Adrenal gland (tissue), 5 donors: Measurements from ENCODE around the gene INCENP.

Experiments
- POLR2A ChIP-seq, 2 donors: fragments of 450-650 bp; IDR thresholded peaks; one replicate each; pipeline ENCODE4 v1.6.1; 2017; ENCODE audit warnings: antibody characterized with exemption in 2 of 2, mild to moderate bottlenecking in 2 of 2, moderate library complexity in 1 of 2
- TF ChIP-seq, protein P1 (sequence below), 6 experiments: fragments of 450-650 bp in 4 of 6; fragments of 200-600 bp in 2 of 6; sonication (generic) in 1 of 6; IDR thresholded peaks; 1 replicate in 5 of 6; 2 replicates in 1 of 6; pipeline versions ENCODE4 v1.5.1 to v1.8.0; 2016 to 2021; ENCODE audit warnings: antibody characterized with exemption in 6 of 6, mild to moderate bottlenecking in 2 of 6, moderate library complexity in 1 of 6
- donor health status: DM: no; HTN: no; CAD: no.

DNA sequence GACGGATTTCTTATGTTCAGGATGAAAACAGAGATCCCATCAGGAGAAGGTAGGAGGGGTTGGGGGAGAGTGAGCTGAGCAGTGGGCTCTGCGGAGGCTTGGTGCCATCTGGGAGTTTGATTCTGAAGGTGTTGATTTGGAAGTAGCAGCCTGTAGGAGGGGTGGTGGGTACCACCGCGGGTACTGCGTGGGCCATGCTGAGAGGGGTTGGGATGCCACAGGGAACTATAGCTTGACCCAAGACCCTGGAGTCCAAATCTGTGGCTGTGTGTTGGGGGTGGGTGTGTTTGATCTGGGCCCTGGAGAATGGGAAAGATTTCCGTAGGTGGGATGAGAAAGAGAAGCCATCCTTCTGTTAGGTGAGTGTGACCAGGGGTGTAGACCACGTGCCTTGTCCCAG is 5.0 kb downstream of the INCENP start:
- TF ChIP-seq, protein P1, sequence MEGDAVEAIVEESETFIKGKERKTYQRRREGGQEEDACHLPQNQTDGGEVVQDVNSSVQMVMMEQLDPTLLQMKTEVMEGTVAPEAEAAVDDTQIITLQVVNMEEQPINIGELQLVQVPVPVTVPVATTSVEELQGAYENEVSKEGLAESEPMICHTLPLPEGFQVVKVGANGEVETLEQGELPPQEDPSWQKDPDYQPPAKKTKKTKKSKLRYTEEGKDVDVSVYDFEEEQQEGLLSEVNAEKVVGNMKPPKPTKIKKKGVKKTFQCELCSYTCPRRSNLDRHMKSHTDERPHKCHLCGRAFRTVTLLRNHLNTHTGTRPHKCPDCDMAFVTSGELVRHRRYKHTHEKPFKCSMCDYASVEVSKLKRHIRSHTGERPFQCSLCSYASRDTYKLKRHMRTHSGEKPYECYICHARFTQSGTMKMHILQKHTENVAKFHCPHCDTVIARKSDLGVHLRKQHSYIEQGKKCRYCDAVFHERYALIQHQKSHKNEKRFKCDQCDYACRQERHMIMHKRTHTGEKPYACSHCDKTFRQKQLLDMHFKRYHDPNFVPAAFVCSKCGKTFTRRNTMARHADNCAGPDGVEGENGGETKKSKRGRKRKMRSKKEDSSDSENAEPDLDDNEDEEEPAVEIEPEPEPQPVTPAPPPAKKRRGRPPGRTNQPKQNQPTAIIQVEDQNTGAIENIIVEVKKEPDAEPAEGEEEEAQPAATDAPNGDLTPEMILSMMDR (IDR thresholded peaks at IDR 0.05): no peak
- no peak for TF ChIP-seq POLR2A (IDR thresholded peaks at IDR 0.05)
